Measurements from ENCODE around the gene DLK2. TPM values are rescaled to one million over a fixed set of nuclear protein-coding genes. Genes with fewer than 3 reads are reported as not detected.

Gene DLK2
- total RNA-seq, 2 experiments from 2014 or later: 1.9 to 2.0 TPM

GRCh38 chr6:43481075-43481474 lies 25.7 kb upstream of the DLK2 start:
- Mint-ChIP-seq H3K36me3 (ENCODE audit: low read depth) (peaks cover 4% of the 10 kb centered on the region), H3K9me3 (ENCODE audit: low read depth) (no peaks in the 10 kb centered on the region), H3K4me1 (peaks cover 41% of the 10 kb centered on the region), H3K4me3 (no peak overlapping the region), H3K27me3 (no peaks in the 10 kb centered on the region), H3K27ac (no peak overlapping the region)
- POLR2A ChIA-PET: no interaction called here
- ATAC-seq (peak; percentile 35), DNase-seq (peak; percentile 52)
- intact Hi-C loops (cut with DNase I, micrococcal nuclease): no loop called here
- CTCF ChIA-PET: interaction anchor here (0.6 to 2.4 kb wide), 8 partner anchors 15 to 306 kb away, joined by 3 to 11 read pairs (median 3); partner anchors contain the start of gene DLK2

- CTCF ChIA-PET: interaction anchor here (0.8 to 1.7 kb wide), 6 partner anchors 24 to 169 kb away, joined by 3 to 6 read pairs (median 4); partner anchors contain the start of genes ABCC10 and CRIP3
- intact Hi-C loops (cut with DNase I, micrococcal nuclease): loop anchor here (5.0 kb wide), 5 partner anchors 39 to 546 kb away; partner anchors contain the start of genes CUL7 (in 1 of the 2), POLR1C (in 1 of the 2), VEGFA (in 1 of the 2) and YIPF3 (in 1 of the 2)
- DNase-seq (peak; percentile 19), ATAC-seq (no peak)
- POLR2A ChIA-PET: interaction anchor here (0.6 kb wide), 1 partner anchor 22 kb away, joined by 3 read pairs; no protein-coding TSS in a partner anchor
- no peaks in the 10 kb centered on the region for H3K9me3 Mint-ChIP-seq (ENCODE audit: low read depth)
- H3K4me1 Mint-ChIP-seq: peaks cover 38% of the 10 kb centered on the region
- no peaks in the 10 kb centered on the region for H3K27me3 Mint-ChIP-seq
- H3K36me3 Mint-ChIP-seq (ENCODE audit: low read depth): peaks cover 4% of the 10 kb centered on the region
- peak overlapping the region; percentile 82 for H3K27ac Mint-ChIP-seq
- peak overlapping the region; percentile 98 for H3K4me3 Mint-ChIP-seq
Measured at GRCh38 chr6:43478008-43478372, 22.6 kb upstream of the DLK2 start.

- peak; percentile 99 for ATAC-seq
Measured at GRCh38 chr6:43477235-43478007, 22.1 kb upstream of the DLK2 start, which contains the start of gene TJAP1. Gene TJAP1, plus strand, starts transcription at chr6:43477570. Its CDS starts 21,432 bp downstream, at chr6:43499002.

GRCh38 chr6:43476746-43477145 lies 21.4 kb upstream of the DLK2 start:
- Mint-ChIP-seq H3K4me1 (peaks cover 31% of the 10 kb centered on the region), H3K27ac (peak overlapping the region; percentile 82), H3K36me3 (ENCODE audit: low read depth) (peaks cover 4% of the 10 kb centered on the region), H3K4me3 (peak overlapping the region; percentile 98), H3K9me3 (ENCODE audit: low read depth) (no peaks in the 10 kb centered on the region), H3K27me3 (no peaks in the 10 kb centered on the region)
- DNase-seq: no peak
- CTCF ChIA-PET: interaction anchor here (0.8 to 1.7 kb wide), 8 partner anchors 17 to 168 kb away, joined by 3 to 6 read pairs (median 4); partner anchors contain the start of genes ABCC10, CRIP3 and DLK2
- intact Hi-C loops (cut with DNase I, micrococcal nuclease): loop anchor here (1.0 to 5.0 kb wide), 16 partner anchors 21 to 544 kb away; partner anchors contain the start of genes ABCC10 (in 2 of the 2), DLK2 (in 2 of the 2), YIPF3 (in 2 of the 2) and CUL7 (in 1 of the 2)
- POLR2A ChIA-PET: no interaction called here
- peak; percentile 12 for ATAC-seq

More at GRCh38 chr6:43477235-43478007, 22.1 kb upstream of the DLK2 start, which contains the start of gene TJAP1:
- no peaks in the 10 kb centered on the region for H3K9me3 Mint-ChIP-seq (ENCODE audit: low read depth)
- H3K27ac Mint-ChIP-seq: peak within 1 kb of the TSS; percentile 82
- H3K4me3 Mint-ChIP-seq: peak within 1 kb of the TSS; percentile 98
- intact Hi-C loops (cut with DNase I, micrococcal nuclease): loop anchor here (1.0 to 5.0 kb wide), 16 partner anchors 22 to 545 kb away; partner anchors contain the start of genes ABCC10 (in 2 of the 2), DLK2 (in 2 of the 2), YIPF3 (in 2 of the 2) and CUL7 (in 1 of the 2)
- peaks cover 38% of the 10 kb centered on the region for H3K4me1 Mint-ChIP-seq
- peak; percentile 98 for DNase-seq
- CTCF ChIA-PET: interaction anchor here (0.8 to 1.7 kb wide), 11 partner anchors 16 to 169 kb away, joined by 3 to 6 read pairs (median 3); partner anchors contain the start of genes ABCC10, CRIP3 and DLK2
- POLR2A ChIA-PET: interaction anchor here (0.6 kb wide), 1 partner anchor 21 kb away, joined by 3 read pairs; no protein-coding TSS in a partner anchor
- H3K27me3 Mint-ChIP-seq: no peaks in the 10 kb centered on the region
- peaks cover 4% of the 10 kb centered on the region for H3K36me3 Mint-ChIP-seq (ENCODE audit: low read depth)

GRCh38 chr6:43475516-43475915 lies 20.2 kb upstream of the DLK2 start:
- DNase-seq (no peak), ATAC-seq (no peak)
- ChIA-PET CTCF (interaction anchor here (1.6 kb wide), 1 partner anchor 31 kb away, joined by 4 read pairs; no protein-coding TSS in a partner anchor), POLR2A (no interaction called here)
- Mint-ChIP-seq H3K36me3 (ENCODE audit: low read depth) (peaks cover 2% of the 10 kb centered on the region), H3K27me3 (peaks cover 3% of the 10 kb centered on the region), H3K4me1 (peaks cover 26% of the 10 kb centered on the region), H3K27ac (no peak overlapping the region), H3K4me3 (no peak overlapping the region), H3K9me3 (ENCODE audit: low read depth) (no peaks in the 10 kb centered on the region)
- intact Hi-C loops (cut with DNase I, micrococcal nuclease): loop anchor here (5.0 kb wide), 5 partner anchors 42 to 543 kb away; partner anchors contain the start of genes CUL7 (in 1 of the 2), POLR1C (in 1 of the 2), VEGFA (in 1 of the 2) and YIPF3 (in 1 of the 2)

- CTCF ChIA-PET: interaction anchor here (0.7 to 1.2 kb wide), 3 partner anchors 19 to 103 kb away, joined by 3 to 4 read pairs (median 3); partner anchors contain the start of gene ZNF318
- peaks cover 8% of the 10 kb centered on the region for H3K4me1 Mint-ChIP-seq
- no peaks in the 10 kb centered on the region for H3K36me3 Mint-ChIP-seq (ENCODE audit: low read depth)
- DNase-seq: no peak
- intact Hi-C loops (cut with DNase I, micrococcal nuclease): no loop called here
- H3K27ac Mint-ChIP-seq: no peak overlapping the region
- POLR2A ChIA-PET: interaction anchor here (0.6 to 0.7 kb wide), 2 partner anchors 30 to 113 kb away, joined by 3 to 5 read pairs; no protein-coding TSS in a partner anchor
- H3K9me3 Mint-ChIP-seq (ENCODE audit: low read depth): no peaks in the 10 kb centered on the region
- H3K4me3 Mint-ChIP-seq: no peak overlapping the region
- peaks cover 8% of the 10 kb centered on the region for H3K27me3 Mint-ChIP-seq
- ATAC-seq: no peak
Measured at GRCh38 chr6:43472515-43472914, 17.2 kb upstream of the DLK2 start.

GRCh38 chr6:43471399-43471798 lies 16.1 kb upstream of the DLK2 start:
- Mint-ChIP-seq H3K4me1 (no peaks in the 10 kb centered on the region), H3K9me3 (ENCODE audit: low read depth) (no peaks in the 10 kb centered on the region), H3K36me3 (ENCODE audit: low read depth) (no peaks in the 10 kb centered on the region), H3K27ac (no peak overlapping the region), H3K4me3 (no peak overlapping the region), H3K27me3 (peaks cover 13% of the 10 kb centered on the region)
- no peak for ATAC-seq
- DNase-seq: no peak
- POLR2A ChIA-PET: no interaction called here
- CTCF ChIA-PET: interaction anchor here (1.0 to 1.2 kb wide), 2 partner anchors 18 to 101 kb away, joined by 3 to 4 read pairs; partner anchors contain the start of gene ZNF318
- intact Hi-C loops (cut with DNase I, micrococcal nuclease): no loop called here

- no peaks in the 10 kb centered on the region for H3K9me3 Mint-ChIP-seq (ENCODE audit: low read depth)
- no peak overlapping the region for H3K4me3 Mint-ChIP-seq
- no peak for ATAC-seq
- DNase-seq: peak; percentile 17
- no peaks in the 10 kb centered on the region for H3K4me1 Mint-ChIP-seq
- H3K27ac Mint-ChIP-seq: no peak overlapping the region
- intact Hi-C loops (cut with DNase I, micrococcal nuclease): no loop called here
- CTCF ChIA-PET: interaction anchor here (0.9 to 1.0 kb wide), 2 partner anchors 15 to 37 kb away, joined by 3 read pairs; partner anchors contain the start of gene DLK2
- POLR2A ChIA-PET: no interaction called here
- H3K36me3 Mint-ChIP-seq (ENCODE audit: low read depth): no peaks in the 10 kb centered on the region
- peaks cover 13% of the 10 kb centered on the region for H3K27me3 Mint-ChIP-seq
Measured at GRCh38 chr6:43469947-43470346, 14.6 kb upstream of the DLK2 start.

- CTCF ChIA-PET: interaction anchor here (1.0 to 1.2 kb wide), 2 partner anchors 15 to 38 kb away, joined by 3 to 4 read pairs; no protein-coding TSS in a partner anchor
- H3K36me3 Mint-ChIP-seq (ENCODE audit: low read depth): no peaks in the 10 kb centered on the region
- H3K4me3 Mint-ChIP-seq: no peak overlapping the region
- H3K9me3 Mint-ChIP-seq (ENCODE audit: low read depth): no peaks in the 10 kb centered on the region
- no peaks in the 10 kb centered on the region for H3K4me1 Mint-ChIP-seq
- H3K27ac Mint-ChIP-seq: no peak overlapping the region
- no peak for DNase-seq
- no peak for ATAC-seq
- H3K27me3 Mint-ChIP-seq: peaks cover 16% of the 10 kb centered on the region
- POLR2A ChIA-PET: no interaction called here
- intact Hi-C loops (cut with DNase I, micrococcal nuclease): no loop called here
Measured at GRCh38 chr6:43468748-43469681, 13.7 kb upstream of the DLK2 start.

GRCh38 chr6:43468240-43468639 lies 12.9 kb upstream of the DLK2 start:
- no peaks in the 10 kb centered on the region for H3K36me3 Mint-ChIP-seq (ENCODE audit: low read depth)
- ChIA-PET POLR2A (no interaction called here), CTCF (interaction anchor here (0.6 to 1.2 kb wide), 2 partner anchors 14 to 35 kb away, joined by 3 to 4 read pairs; no protein-coding TSS in a partner anchor)
- H3K27ac Mint-ChIP-seq: no peak overlapping the region
- ATAC-seq: no peak
- DNase-seq: no peak
- intact Hi-C loops (cut with DNase I, micrococcal nuclease): no loop called here
- no peaks in the 10 kb centered on the region for H3K4me1 Mint-ChIP-seq
- no peaks in the 10 kb centered on the region for H3K9me3 Mint-ChIP-seq (ENCODE audit: low read depth)
- no peak overlapping the region for H3K4me3 Mint-ChIP-seq
- H3K27me3 Mint-ChIP-seq: peaks cover 17% of the 10 kb centered on the region
